ENCODE measurements around the gene RASEF.

The RASEF gene

DNA sequence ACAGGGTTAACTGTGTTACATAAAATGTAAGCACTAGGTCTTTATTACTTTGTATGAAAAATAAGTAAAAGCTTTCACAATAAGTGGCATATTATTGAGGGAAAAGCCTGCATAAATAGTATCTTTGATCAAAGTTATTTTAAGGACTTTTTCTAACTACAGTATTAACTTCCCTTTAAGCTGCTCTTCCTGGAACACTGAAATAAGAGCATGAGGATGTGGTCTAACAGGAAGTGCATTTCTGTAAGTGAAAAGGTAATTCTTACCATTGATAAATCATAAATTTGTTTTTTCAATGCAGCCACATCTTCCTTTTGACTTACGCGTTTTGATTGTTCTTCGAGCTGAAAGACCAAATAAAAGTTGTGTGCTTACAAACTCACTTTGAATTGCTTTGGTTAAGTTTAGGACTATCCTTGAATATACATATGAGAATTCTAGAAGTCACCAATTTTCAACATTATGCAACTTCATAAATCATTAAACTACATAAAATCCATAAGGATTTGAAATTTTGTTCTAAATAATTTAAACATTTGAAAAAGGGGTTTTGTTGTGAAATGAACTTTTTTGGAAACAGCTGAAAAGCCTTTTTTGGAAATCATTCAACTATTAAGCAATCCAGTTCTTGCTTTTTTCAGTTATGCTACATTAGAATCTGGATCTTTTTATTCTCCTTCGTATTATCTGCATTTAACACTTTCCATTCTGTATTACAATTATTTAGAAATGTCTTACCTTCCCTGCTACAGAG is 50.6 kb downstream of the RASEF start:
- H3K27me3 ChIP-seq (replicated peaks; ENCODE audit: insufficient read depth, low read length) = no peaks in the 10 kb centered on the region
- no peak overlapping the region for H3K4me3 ChIP-seq (ENCODE audit: low read length)
- H3K4me1 ChIP-seq (ENCODE audit: low read length) = peaks cover 7% of the 10 kb centered on the region; the same call in 1 of the 2 replicates
- no peaks in the 10 kb centered on the region for H3K9me2 ChIP-seq (replicated peaks; ENCODE audit: insufficient read depth, low read length)
- TF ChIP-seq EZH2phosphoT487 (IDR thresholded peaks at IDR 0.05; ENCODE audit: low read length) = no peak
- no peak for TF ChIP-seq EZH2 (optimal IDR thresholded peaks at IDR 0.05; ENCODE audit: low read depth, low read length)
- TF ChIP-seq, protein P1, sequence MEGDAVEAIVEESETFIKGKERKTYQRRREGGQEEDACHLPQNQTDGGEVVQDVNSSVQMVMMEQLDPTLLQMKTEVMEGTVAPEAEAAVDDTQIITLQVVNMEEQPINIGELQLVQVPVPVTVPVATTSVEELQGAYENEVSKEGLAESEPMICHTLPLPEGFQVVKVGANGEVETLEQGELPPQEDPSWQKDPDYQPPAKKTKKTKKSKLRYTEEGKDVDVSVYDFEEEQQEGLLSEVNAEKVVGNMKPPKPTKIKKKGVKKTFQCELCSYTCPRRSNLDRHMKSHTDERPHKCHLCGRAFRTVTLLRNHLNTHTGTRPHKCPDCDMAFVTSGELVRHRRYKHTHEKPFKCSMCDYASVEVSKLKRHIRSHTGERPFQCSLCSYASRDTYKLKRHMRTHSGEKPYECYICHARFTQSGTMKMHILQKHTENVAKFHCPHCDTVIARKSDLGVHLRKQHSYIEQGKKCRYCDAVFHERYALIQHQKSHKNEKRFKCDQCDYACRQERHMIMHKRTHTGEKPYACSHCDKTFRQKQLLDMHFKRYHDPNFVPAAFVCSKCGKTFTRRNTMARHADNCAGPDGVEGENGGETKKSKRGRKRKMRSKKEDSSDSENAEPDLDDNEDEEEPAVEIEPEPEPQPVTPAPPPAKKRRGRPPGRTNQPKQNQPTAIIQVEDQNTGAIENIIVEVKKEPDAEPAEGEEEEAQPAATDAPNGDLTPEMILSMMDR (IDR thresholded peaks at IDR 0.05; ENCODE audit: low read length) = no peak
- no peak overlapping the region for H3K27ac ChIP-seq (ENCODE audit: low read length)
- no peak overlapping the region for H3K9ac ChIP-seq (ENCODE audit: low read length)
- H4K20me1 ChIP-seq (ENCODE audit: insufficient read depth, low read length) = no peaks in the 10 kb centered on the region; the same call in 1 of the 2 replicates
- H2AFZ ChIP-seq (ENCODE audit: low read length) = no peak overlapping the region
- no peaks in the 10 kb centered on the region for H3K79me2 ChIP-seq (ENCODE audit: low read length)
- DNase-seq = no peak
- H3K9me3 ChIP-seq (replicated peaks; ENCODE audit: insufficient read depth, low read length) = no peaks in the 10 kb centered on the region
- no peaks in the 10 kb centered on the region for H3K36me3 ChIP-seq (replicated peaks; ENCODE audit: insufficient read depth, low read length)
- no peak overlapping the region for H3K4me2 ChIP-seq (ENCODE audit: low read depth, low read length)
- H3F3A ChIP-seq (ENCODE audit: insufficient read depth, low read length) = no peaks in the 10 kb centered on the region

GRCh38 chr9:83011611-83012010 is 51.3 kb downstream of the RASEF start:
- Histone ChIP-seq H4K20me1 (ENCODE audit: insufficient read depth, low read length) (no peaks in the 10 kb centered on the region; the same call in 1 of the 2 replicates), H3K9ac (ENCODE audit: low read length) (no peak overlapping the region), H2AFZ (ENCODE audit: low read length) (no peak overlapping the region), H3K4me1 (ENCODE audit: low read length) (peaks cover 7% of the 10 kb centered on the region; the same call in 1 of the 2 replicates), H3K9me3 (replicated peaks; ENCODE audit: insufficient read depth, low read length) (no peaks in the 10 kb centered on the region), H3K9me2 (replicated peaks; ENCODE audit: insufficient read depth, low read length) (no peaks in the 10 kb centered on the region), H3K4me2 (ENCODE audit: low read depth, low read length) (no peak overlapping the region), H3F3A (ENCODE audit: insufficient read depth, low read length) (no peaks in the 10 kb centered on the region), H3K27ac (ENCODE audit: low read length) (no peak overlapping the region), H3K36me3 (replicated peaks; ENCODE audit: insufficient read depth, low read length) (no peaks in the 10 kb centered on the region), H3K79me2 (ENCODE audit: low read length) (no peaks in the 10 kb centered on the region), H3K27me3 (replicated peaks; ENCODE audit: insufficient read depth, low read length) (no peaks in the 10 kb centered on the region), H3K4me3 (ENCODE audit: low read length) (no peak overlapping the region)
- no peak for DNase-seq
- TF ChIP-seq EZH2 (optimal IDR thresholded peaks at IDR 0.05; ENCODE audit: low read depth, low read length) (no peak), EZH2phosphoT487 (IDR thresholded peaks at IDR 0.05; ENCODE audit: low read length) (no peak)
- TF ChIP-seq, protein P1 (IDR thresholded peaks at IDR 0.05; ENCODE audit: low read length) = no peak

GRCh38 chr9:83007521-83008300 is 55.2 kb downstream of the RASEF start:
- no peaks in the 10 kb centered on the region for H3K36me3 ChIP-seq (replicated peaks; ENCODE audit: insufficient read depth, low read length)
- no peaks in the 10 kb centered on the region for H3K9me3 ChIP-seq (replicated peaks; ENCODE audit: insufficient read depth, low read length)
- no peaks in the 10 kb centered on the region for H3K79me2 ChIP-seq (ENCODE audit: low read length)
- no peaks in the 10 kb centered on the region for H3F3A ChIP-seq (ENCODE audit: insufficient read depth, low read length)
- no peak overlapping the region for H2AFZ ChIP-seq (ENCODE audit: low read length)
- no peak for TF ChIP-seq EZH2phosphoT487 (IDR thresholded peaks at IDR 0.05; ENCODE audit: low read length)
- no peak for TF ChIP-seq EZH2 (optimal IDR thresholded peaks at IDR 0.05; ENCODE audit: low read depth, low read length)
- TF ChIP-seq, protein P1 (IDR thresholded peaks at IDR 0.05; ENCODE audit: low read length) = no peak
- no peaks in the 10 kb centered on the region for H4K20me1 ChIP-seq (ENCODE audit: insufficient read depth, low read length)
- no peaks in the 10 kb centered on the region for H3K27me3 ChIP-seq (replicated peaks; ENCODE audit: insufficient read depth, low read length)
- no peaks in the 10 kb centered on the region for H3K4me1 ChIP-seq (ENCODE audit: low read length)
- H3K27ac ChIP-seq (ENCODE audit: low read length) = no peak overlapping the region
- no peak overlapping the region for H3K9ac ChIP-seq (ENCODE audit: low read length)
- H3K9me2 ChIP-seq (replicated peaks; ENCODE audit: insufficient read depth, low read length) = no peaks in the 10 kb centered on the region
- no peak overlapping the region for H3K4me3 ChIP-seq (ENCODE audit: low read length)
- no peak for DNase-seq
- H3K4me2 ChIP-seq (ENCODE audit: low read depth, low read length) = no peak overlapping the region
